Neutrophil (primary cell): Measurements from ENCODE around the gene CYB561D2.

ENCODE experiments used
- H3K27ac ChIP-seq: fragments of 200-600 bp; sonication (generic); 2 replicates; pipeline ENCODE4 v1.5.1; 2016; ENCODE audit warnings: mild to moderate bottlenecking, moderate library complexity
- H3K27me3 ChIP-seq: fragments of 200-600 bp; sonication (generic); 2 replicates; pipeline ENCODE4 v1.6.0; 2016; ENCODE audit warnings: mild to moderate bottlenecking
- H3K36me3 ChIP-seq: fragments of 200-600 bp; sonication (generic); 2 replicates; pipeline ENCODE4 v1.5.1; 2017
- H3K4me1 ChIP-seq, 2 experiments: fragments of 200-600 bp in 1 of 2; sonication (generic) in 1 of 2; 1 replicate in 1 of 2; 2 replicates in 1 of 2; pipeline versions ENCODE4 v1.5.1 to v1.6.1; 2013 to 2016; ENCODE audit warnings: low read depth in 1 of 2, low read length in 1 of 2, mild to moderate bottlenecking in 1 of 2, moderate library complexity in 1 of 2; ENCODE audit not compliant: control insufficient read depth in 1 of 2, insufficient read depth in 1 of 2
- H3K4me3 ChIP-seq, 2 experiments: fragments of 200-600 bp in 1 of 2; sonication (generic) in 1 of 2; 1 replicate in 1 of 2; 2 replicates in 1 of 2; pipeline ENCODE4 v1.5.1; 2013 to 2016; ENCODE audit warnings: low read depth in 1 of 2, low read length in 1 of 2, mild to moderate bottlenecking in 1 of 2, moderate library complexity in 1 of 2
- H3K9me3 ChIP-seq: fragments of 200-600 bp; sonication (generic); 2 replicates; pipeline ENCODE4 v1.5.1; 2016
- TF ChIP-seq, protein P1 (sequence below): fragments of 200-600 bp; sonication (generic); IDR thresholded peaks from 2 replicates; pipeline ENCODE4 v1.5.1; 2016; ENCODE audit warnings: antibody characterized with exemption

The CYB561D2 gene

DNA sequence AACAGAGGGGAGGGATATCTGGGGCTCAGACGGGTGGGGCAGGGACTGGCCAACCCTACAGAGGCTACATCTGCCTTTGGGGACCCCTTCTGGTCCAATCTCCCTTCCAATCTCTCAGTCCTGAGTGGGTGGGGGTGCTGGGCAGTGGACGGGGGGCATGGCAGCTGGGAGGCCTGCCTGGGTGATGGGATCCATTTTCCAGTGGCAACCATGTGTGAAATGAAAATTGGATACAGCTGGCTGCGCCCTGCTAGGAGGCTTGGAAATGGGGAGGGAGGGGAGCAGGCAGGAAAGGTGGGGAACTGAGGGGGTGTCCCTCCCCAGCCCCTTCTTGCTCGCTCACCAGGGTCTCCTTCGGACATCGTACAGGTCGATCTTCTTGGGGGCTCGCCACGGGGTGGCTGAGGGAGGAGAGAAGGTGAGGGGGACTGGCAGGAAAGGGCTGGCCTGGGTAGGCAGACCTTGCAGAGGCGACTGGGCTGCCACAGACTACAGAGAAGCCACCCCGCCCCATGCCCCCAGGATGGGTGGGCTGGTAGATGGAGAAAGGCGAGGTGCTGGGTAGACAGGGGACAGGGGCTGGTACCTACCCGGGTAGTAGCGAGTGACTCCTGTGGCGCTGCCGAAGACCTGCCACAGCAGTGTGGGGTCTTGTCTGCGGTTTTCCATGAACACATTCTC lies 29.9 kb downstream of the CYB561D2 start:
- Histone ChIP-seq H3K27me3 (peaks cover 10% of the 10 kb centered on the region), H3K27ac (no peak overlapping the region), H3K9me3 (no peaks in the 10 kb centered on the region), H3K36me3 (no peaks in the 10 kb centered on the region), H3K4me3 (no peak overlapping the region), H3K4me1 (no peaks in the 10 kb centered on the region)
- TF ChIP-seq, protein P1, sequence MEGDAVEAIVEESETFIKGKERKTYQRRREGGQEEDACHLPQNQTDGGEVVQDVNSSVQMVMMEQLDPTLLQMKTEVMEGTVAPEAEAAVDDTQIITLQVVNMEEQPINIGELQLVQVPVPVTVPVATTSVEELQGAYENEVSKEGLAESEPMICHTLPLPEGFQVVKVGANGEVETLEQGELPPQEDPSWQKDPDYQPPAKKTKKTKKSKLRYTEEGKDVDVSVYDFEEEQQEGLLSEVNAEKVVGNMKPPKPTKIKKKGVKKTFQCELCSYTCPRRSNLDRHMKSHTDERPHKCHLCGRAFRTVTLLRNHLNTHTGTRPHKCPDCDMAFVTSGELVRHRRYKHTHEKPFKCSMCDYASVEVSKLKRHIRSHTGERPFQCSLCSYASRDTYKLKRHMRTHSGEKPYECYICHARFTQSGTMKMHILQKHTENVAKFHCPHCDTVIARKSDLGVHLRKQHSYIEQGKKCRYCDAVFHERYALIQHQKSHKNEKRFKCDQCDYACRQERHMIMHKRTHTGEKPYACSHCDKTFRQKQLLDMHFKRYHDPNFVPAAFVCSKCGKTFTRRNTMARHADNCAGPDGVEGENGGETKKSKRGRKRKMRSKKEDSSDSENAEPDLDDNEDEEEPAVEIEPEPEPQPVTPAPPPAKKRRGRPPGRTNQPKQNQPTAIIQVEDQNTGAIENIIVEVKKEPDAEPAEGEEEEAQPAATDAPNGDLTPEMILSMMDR, result no peak

DNA sequence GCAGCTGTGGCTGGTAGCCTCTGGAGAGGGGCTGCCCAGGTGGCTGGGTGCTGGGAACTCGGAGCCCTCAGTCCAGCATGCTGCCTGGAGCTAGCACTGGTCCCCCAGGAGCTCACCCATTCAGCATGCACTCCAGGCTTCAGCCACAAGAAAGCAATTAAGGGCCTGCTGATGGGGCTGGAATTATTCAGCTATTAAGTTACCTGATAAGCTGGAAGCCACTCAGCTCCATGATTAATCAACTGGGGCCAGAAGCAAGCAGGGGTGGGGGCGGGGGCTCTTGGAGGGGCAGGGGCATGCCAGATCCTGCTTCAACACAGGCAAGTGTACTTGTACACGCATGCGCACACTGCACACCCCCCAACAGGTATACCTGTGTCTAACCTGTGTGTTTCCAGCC lies 30.7 kb downstream of the CYB561D2 start:
- TF ChIP-seq, protein P1, result no peak
- Histone ChIP-seq H3K4me1 (no peaks in the 10 kb centered on the region), H3K36me3 (no peaks in the 10 kb centered on the region), H3K27me3 (peaks cover 14% of the 10 kb centered on the region), H3K9me3 (no peaks in the 10 kb centered on the region), H3K27ac (no peak overlapping the region), H3K4me3 (no peak overlapping the region)

GRCh38 chr3:50382722-50383121 lies 32.1 kb downstream of the CYB561D2 start:
- no peaks in the 10 kb centered on the region for H3K9me3 ChIP-seq
- H3K27ac ChIP-seq, result no peak overlapping the region
- TF ChIP-seq, protein P1, result no peak
- no peak overlapping the region for H3K4me3 ChIP-seq
- peaks cover 14% of the 10 kb centered on the region for H3K27me3 ChIP-seq
- H3K36me3 ChIP-seq, result no peaks in the 10 kb centered on the region
- no peaks in the 10 kb centered on the region for H3K4me1 ChIP-seq

DNA sequence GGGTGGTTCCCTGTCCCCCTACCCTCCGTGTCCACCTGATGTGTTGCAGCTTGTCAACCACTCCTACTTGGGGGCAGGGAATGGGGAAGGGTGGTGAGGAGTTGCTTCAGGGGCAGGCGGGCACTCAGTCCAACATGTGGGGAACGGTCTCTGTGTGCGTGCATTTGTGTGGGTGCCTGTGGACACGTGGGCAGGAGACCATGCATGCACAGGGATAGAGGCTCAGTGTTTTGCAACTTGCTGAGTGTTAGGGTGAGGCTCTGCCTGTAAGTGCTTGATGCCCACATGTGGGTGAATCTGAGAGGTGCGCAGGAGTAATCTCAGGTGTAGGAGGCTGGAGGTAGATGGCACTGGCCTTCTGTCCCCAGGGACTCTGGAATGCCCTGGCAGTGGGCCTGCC lies 33.1 kb downstream of the CYB561D2 start:
- H3K4me1 ChIP-seq, result no peaks in the 10 kb centered on the region
- no peaks in the 10 kb centered on the region for H3K9me3 ChIP-seq
- H3K4me3 ChIP-seq, result no peak overlapping the region
- no peak overlapping the region for H3K27ac ChIP-seq
- H3K27me3 ChIP-seq, result peaks cover 14% of the 10 kb centered on the region
- TF ChIP-seq, protein P1, result no peak
- no peaks in the 10 kb centered on the region for H3K36me3 ChIP-seq

DNA sequence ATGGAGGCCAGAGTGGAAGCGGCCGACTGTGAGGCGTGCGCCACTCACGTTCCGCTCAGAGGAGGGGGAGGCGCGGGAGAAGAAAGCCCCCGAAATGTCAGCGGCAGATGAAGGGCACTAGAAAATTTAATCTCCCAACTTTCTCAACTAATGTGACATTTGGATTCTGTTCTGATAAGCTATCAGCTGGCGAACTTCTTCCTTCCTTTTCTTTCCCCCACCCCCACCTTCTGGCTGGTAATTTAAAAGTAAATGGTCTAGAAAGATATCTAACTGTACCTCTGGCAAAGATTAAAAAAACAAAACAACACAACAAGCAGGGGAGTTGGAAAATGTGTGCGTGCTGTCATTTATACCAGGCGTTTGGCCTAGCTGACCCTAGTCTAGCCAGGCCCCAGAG lies 35.1 kb downstream of the CYB561D2 start:
- Histone ChIP-seq H3K9me3 (no peaks in the 10 kb centered on the region), H3K4me1 (no peaks in the 10 kb centered on the region), H3K27ac (no peak overlapping the region), H3K4me3 (no peak overlapping the region), H3K27me3 (peaks cover 14% of the 10 kb centered on the region), H3K36me3 (no peaks in the 10 kb centered on the region)
- TF ChIP-seq, protein P1, result no peak
